ENCODE measurements around the gene SCIN.
"Not testable (repeated sequence)": the region's sequence is repeated elsewhere in the genome, so short reads cannot be mapped to it uniquely, and the experiment has no call there.

Gene SCIN

GRCh38 chr7:12649348-12649747 is 78.8 kb downstream of the SCIN start:
- FAIRE-seq = no peak

- FAIRE-seq = no peak
Observed at GRCh38 chr7:12650080-12650479, 79.6 kb downstream of the SCIN start.

GRCh38 chr7:12653110-12653509 is 82.6 kb downstream of the SCIN start:
- FAIRE-seq = no peak

- no peak for FAIRE-seq
Observed at GRCh38 chr7:12653518-12653917, 83.0 kb downstream of the SCIN start.

GRCh38 chr7:12655161-12655560 is 84.6 kb downstream of the SCIN start:
- FAIRE-seq = no peak

GRCh38 chr7:12660423-12660822 is 89.9 kb downstream of the SCIN start:
- not testable (repeated sequence) for FAIRE-seq

GRCh38 chr7:12660986-12661385 is 90.5 kb downstream of the SCIN start:
- FAIRE-seq = not testable (repeated sequence)

- no peak for FAIRE-seq
Observed at GRCh38 chr7:12661581-12661980, 91.1 kb downstream of the SCIN start.

GRCh38 chr7:12670000-12670729 is 99.6 kb downstream of the SCIN start:
- no peak for FAIRE-seq

- no peak for FAIRE-seq
Observed at GRCh38 chr7:12670743-12671520, 100.4 kb downstream of the SCIN start.

GRCh38 chr7:12673436-12673835 is 102.9 kb downstream of the SCIN start:
- FAIRE-seq = not testable (repeated sequence)

- FAIRE-seq = no peak
Observed at GRCh38 chr7:12674053-12674452, 103.5 kb downstream of the SCIN start.

GRCh38 chr7:12674861-12675260 is 104.3 kb downstream of the SCIN start:
- FAIRE-seq = peak; percentile 93

GRCh38 chr7:12683678-12684585 is 113.4 kb downstream of the SCIN start:
- FAIRE-seq = no peak

- no peak for FAIRE-seq
Observed at GRCh38 chr7:12684733-12685132, 114.2 kb downstream of the SCIN start.

- FAIRE-seq = no peak
Observed at GRCh38 chr7:12685550-12685949, 115.0 kb downstream of the SCIN start.

GRCh38 chr7:12686234-12686890 is 115.8 kb downstream of the SCIN start:
- peak; percentile 93 for FAIRE-seq

GRCh38 chr7:12686891-12687717 is 116.6 kb downstream of the SCIN start, which contains the start of gene ARL4A:
Gene ARL4A, plus strand, starts transcription at chr7:12687633. Its CDS starts 622 bp downstream, at chr7:12688255.
- peak; percentile 97 for FAIRE-seq

GRCh38 chr7:12687718-12688171 is 117.2 kb downstream of the SCIN start:
- FAIRE-seq = no peak

- FAIRE-seq = not testable (repeated sequence)
Observed at GRCh38 chr7:12688485-12689170, 118.1 kb downstream of the SCIN start.

GRCh38 chr7:12689451-12689850 is 118.9 kb downstream of the SCIN start:
- FAIRE-seq = peak; percentile 27

Measured in G401.6 (cell line).